ENCODE results near the gene DCAF4.
A peak's percentile ranks its signal among the peaks of the same experiment; 100 is the strongest.
"Not testable (repeated sequence)": the region's sequence is repeated elsewhere in the genome, so short reads cannot be mapped to it uniquely, and the experiment has no call there.

DCAF4 gene

DNA sequence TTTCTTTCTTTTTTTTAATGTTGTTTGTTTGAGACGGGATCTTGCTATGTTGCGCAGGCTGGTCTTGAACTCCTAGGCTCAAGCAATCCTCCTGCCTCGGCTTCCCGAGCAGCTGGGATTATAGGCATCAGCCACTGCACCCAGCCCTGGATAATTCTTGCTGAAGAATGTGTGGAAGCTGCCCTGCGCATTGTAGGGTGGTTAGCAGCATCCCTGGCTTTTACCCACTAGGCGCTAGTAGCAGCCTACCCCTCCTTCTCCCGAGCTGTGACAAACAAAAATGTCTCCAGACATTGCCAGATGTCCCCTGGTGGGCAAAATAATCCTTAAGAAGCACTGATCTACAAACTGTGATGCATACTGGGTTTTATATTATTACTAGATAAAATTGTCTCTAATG lies 6.6 kb downstream of the DCAF4 start:
- DNase-seq (ENCODE audit: low read depth) = no peak

DNA sequence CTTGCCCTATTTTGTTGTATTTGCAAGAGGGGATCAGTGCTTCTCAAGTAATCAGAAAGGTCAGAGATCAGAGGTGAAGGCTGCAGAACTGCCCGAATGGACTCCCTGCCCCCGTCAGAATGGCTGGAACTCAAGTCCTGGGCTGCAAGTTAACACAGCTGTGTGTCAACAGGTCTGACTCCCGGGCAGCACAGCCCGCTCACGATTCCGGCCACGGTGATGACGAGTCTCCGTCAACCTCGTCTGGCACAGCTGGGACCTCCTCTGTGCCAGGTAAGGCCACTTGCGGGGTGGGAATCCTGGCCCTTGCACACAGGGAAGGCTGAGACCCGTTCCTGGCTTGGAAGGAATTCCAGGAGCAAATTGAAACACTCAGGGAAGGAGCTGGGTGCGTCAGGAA lies 13.4 kb downstream of the DCAF4 start:
- no peak for DNase-seq (ENCODE audit: low read depth)

DNA sequence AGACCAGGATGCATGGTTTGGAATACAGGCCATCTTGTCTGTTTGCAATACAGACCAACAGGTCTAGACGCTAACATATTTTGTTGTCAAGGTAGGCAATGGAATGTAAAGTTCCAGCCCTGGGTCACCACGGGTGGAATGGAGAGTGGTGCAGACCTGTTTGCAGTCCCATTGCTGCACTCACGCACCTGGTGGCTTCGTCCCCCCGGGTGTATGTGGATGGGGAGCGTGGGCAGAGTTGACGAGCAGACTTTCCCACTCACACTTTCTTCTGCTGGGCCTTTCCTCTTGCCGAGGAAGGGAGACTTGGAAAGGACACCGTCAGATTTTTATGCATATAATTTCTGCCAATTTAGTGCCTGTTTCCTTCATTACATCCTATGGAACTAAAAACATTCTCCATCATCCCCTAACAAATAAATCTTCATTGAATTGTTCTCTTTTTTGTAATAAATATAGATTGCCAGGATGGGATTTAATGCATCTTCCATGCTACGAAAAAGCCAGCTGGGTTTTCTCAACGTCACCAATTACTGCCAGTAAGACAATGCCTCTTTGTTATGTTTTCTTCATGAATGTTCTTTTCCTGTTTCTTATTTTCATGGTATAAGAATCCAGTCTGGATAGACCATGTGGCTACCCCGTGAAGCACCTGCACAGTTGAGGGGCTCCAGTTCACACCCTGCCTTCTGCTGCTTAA lies 15.2 kb downstream of the DCAF4 start:
- no peak for DNase-seq (ENCODE audit: low read depth)

DNA sequence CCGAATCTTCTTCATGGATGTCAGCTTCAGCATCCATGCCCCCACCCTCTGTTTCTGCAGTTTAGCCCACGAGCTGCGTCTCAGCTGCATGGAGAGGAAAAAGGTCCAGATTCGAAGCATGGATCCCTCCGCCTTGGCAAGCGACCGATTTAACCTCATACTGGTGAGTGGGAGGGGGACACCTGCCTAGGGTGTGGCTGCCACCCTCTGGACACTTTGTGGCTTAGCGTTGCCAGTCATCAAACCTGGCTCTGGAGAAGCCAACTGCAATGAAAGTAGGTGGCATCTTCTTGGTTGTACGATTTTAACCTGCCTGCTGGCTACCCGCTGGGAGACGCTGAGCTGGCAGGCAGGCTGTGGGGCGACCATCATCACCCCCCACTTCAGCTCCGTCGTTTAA lies 16.7 kb downstream of the DCAF4 start:
- no peak for DNase-seq (ENCODE audit: low read depth)

DNA sequence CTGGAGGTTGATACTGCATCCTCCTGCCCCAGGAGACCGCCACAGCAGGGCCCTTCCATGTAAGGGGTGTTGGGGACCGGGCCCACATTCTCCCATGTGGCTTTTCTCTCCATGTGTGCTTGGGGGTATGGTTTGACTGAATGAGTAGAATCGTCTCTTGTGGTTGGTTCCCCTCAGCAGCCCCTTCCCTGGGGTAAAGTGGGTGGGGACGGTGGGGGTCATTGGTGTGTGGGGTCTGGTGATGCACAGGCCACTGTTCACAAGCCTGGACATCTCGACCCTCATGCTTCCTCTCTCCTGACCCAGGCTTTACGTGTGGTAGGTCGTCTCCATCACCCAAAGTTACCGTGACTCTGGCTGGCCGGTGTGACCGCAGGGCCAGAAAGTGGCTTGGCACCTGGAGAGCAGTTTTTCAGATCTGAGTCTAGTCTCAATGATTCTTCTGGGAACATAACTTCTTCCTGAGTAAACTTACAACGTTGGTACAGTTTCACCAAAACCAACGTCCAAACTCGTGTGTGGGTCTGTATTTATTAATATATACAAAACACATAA lies 17.7 kb downstream of the DCAF4 start:
- no peak for DNase-seq (ENCODE audit: low read depth)

- no peak for DNase-seq (ENCODE audit: low read depth)
Measured at GRCh38 chr14:72945356-72946027, 19.2 kb downstream of the DCAF4 start.

DNA sequence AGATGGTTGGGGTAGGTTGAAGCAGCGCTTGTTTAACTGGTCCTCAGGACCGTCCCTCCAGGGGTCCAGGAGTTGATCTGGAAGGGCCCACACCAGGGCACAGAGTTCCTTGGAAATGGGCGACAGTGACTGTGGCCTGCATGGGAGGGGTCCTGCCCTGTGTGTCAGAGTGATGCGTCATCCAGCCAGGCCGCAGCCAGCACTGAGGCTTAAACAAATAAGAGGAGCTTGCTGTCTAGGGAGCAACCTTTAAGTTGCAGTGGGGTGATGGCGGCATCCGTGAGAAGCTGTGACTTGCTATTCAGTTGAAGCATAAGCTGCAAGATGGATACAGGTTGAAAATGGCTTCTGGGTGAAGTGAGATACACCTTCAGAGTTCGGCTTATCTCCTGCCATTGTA lies 20.2 kb downstream of the DCAF4 start:
- DNase-seq (ENCODE audit: low read depth) = no peak

GRCh38 chr14:72947366-72948160 lies 21.3 kb downstream of the DCAF4 start:
- no peak for DNase-seq (ENCODE audit: low read depth)

DNA sequence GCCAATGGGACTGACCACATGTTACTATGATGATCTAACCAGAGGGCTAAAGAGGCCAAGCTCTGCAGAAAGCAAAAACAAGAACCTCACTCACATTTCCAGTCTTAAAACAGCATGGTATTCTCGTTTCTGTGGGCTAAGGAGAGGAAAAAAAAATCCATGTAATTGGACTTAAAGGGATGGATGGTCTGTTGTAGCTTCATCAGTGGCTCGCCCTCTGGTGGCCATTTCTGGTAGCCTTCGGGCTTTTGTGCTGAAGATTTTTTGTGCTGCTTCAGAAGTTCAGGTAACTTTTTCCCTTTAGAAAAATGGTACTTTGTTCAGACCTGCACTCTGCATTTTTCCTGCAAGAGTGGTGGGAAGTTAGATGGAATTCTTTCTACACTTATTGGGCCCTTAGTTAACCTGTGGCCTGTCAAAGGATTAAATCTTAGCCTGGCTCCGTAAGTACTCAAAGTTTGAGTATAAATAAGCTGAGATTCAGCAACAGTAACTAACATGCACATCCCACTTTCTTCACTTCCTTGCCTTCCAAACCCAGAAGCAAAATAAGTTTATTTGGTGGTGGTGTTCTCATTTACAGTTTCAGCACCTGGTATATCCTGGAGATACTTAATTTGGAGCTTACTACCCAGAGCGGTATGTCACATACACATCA lies 22.3 kb downstream of the DCAF4 start:
- DNase-seq (ENCODE audit: low read depth) = no peak

DNA sequence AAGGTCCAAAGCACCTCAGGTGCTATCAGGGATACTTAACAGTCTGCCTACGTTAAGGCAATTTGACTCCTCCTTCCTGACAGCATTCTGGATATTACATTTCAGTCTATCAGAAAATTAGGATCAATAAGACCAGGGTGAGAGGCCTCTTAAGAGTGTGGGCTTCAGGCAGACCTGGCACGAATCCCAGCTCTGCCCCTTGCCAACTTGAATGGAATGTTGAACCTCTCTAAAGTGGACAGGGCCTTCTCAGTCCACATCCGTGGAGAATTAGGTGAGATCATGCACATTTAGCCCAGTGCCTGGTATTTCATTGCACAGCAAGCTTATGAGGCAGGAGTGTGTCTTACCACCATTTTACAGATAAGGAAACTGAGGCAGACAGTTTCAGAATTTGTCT lies 25.9 kb downstream of the DCAF4 start:
- no peak for DNase-seq (ENCODE audit: low read depth)

DNA sequence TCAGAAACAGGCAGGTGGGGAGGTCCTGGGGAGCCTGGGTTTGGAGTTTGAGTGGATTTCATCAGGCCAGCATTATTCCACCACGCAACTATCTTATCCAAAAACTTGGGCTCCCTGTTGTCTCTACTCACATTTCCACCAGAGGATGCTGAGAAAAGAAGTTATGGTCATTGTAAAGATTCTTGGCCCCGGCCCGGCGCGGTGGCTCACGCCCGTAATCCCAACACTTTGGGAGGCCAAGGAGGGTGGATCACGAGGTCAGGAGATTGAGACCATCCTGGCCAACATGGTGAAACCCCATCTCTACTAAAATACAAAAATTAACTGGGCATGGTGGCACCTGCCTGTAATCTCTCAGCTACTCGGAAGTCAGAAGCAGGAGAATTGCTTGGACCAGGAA lies 30.5 kb downstream of the DCAF4 start:
- not testable (repeated sequence) for DNase-seq (ENCODE audit: low read depth)

- no peak for DNase-seq (ENCODE audit: low read depth)
Measured at GRCh38 chr14:72957213-72957612, 30.9 kb downstream of the DCAF4 start.

DNA sequence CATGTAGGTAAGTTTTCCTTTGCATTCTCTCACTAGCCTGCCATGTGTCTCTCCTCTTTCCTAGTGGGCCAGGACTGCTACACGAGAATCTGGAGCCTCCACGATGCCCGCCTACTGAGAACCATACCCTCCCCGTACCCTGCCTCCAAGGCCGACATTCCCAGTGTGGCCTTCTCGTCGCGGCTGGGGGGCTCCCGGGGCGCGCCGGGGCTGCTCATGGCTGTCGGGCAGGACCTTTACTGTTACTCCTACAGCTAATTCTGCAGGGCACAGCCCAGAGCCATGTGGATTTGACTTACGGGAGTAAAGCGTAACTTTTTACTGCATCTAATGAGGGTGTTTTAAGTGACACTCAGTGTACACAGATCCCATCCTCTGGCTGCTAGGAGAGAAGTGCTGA lies 32.3 kb downstream of the DCAF4 start:
- no peak for DNase-seq (ENCODE audit: low read depth)

GRCh38 chr14:72961016-72961415 lies 34.8 kb downstream of the DCAF4 start:
- DNase-seq (ENCODE audit: low read depth) = not testable (repeated sequence)

- DNase-seq (ENCODE audit: low read depth) = no peak
Measured at GRCh38 chr14:72961579-72962335, 35.5 kb downstream of the DCAF4 start.

DNA sequence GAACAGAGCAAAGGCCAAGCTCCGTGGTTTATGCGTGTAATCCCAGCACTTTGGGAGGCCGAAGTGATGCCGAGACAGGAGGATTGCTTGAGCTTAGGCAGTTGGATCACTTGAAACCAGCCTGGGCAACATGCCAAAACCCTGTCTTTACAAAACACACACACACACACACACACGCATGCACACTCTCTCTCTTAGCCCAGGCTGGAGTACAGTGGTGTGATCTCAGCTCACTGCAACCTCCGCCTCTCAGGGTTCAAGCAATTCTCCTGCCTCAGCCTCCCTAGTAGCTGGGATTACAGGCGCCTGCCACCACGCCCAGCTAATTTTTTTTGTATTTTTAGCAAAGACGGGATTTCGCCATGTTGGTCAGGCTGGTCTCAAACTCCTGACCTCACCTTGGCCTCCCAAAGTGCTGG lies 36.1 kb downstream of the DCAF4 start:
- not testable (repeated sequence) for DNase-seq (ENCODE audit: low read depth)

DNA sequence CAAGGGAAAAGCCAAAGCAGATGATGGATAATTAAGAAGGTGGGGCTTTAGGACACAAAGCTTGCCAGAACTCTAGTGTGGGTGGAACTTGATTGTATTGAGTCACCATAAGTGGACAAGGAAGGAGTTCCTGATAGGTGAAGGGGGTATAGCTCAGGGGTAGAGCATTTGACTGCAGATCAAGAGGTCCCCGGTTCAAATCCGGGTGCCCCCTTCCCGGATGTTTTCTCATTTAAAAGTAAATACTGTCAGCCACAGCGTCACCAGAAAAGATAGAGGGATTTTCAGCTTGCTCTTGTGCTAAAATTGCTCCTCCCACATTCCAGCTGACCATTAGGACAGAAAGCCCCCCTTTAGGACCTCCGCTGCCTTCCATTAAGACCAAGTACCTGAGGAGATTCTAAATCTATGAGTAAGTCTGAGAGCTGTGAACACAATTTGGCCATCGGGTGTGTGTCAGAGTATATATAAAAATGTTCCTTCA lies 36.6 kb downstream of the DCAF4 start:
- peak; percentile 76 for DNase-seq (ENCODE audit: low read depth)

DNA sequence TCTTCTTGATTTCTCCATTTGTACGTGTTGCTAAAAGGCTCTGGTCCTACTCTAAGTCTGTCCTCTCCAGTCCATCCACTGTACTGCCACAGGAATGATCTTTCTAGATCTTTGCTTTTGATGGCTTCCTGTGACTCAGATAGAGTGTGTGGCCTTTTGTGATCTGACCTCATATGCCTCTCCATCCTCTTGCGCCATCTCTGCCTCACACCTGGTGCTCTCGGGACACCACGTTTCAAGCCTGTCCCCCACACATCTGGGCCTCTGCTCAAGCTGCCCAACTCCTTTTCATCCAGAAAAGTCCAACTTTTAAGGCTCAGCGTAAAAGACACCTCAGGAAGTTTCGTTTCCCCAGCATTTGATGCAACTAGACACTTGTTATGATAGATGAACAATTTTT lies 39.0 kb downstream of the DCAF4 start:
- DNase-seq (ENCODE audit: low read depth) = no peak

GRCh38 chr14:72966038-72966437 lies 39.8 kb downstream of the DCAF4 start:
- no peak for DNase-seq (ENCODE audit: low read depth)

DNA sequence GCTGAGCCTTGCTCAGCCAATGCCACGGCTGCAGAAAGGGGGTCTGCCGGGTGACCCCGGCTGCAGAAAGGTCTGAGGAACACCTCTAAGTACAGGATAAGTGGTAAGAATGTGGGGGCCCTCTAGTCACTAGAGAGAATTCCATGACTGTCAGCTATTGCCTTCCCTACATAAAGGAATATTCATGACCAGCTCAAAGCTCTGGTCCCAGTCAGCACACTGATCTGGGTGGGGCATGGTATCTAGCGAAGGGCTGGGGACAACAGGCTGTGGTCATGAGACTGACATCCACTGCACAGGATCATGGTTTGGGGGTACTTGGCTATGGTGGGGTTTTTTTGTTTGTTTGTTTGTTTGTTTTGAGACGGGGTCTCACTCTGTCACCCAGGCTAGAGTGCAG lies 42.1 kb downstream of the DCAF4 start:
- DNase-seq (ENCODE audit: low read depth) = no peak

DNA sequence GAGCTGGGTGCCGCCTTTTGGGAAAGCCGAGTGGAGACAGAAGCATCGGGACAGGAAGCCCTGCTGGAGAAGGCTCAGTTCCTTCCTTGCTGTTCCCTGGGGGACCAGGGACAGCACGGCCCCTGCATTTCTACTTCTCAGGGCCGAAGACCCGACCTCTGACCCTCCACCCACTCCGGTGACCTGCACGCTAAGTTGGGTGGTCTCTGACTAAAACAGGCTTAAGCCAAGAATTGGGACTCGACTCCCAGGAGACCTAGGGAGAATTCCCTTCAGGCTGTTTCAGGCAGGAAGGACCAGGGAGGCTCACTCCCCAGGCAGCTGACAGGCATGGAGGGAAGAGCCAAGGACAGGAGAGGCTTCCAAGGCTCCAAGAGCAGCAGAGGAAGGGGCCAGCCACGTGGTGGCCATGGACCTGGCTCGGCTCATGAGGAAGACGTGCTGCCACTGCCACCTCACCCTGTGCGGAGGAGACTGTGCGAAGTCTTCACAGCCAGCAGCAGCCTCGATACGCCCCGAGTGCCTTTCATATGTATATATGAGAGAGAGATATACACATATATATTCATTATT lies 43.9 kb downstream of the DCAF4 start:
- no peak for DNase-seq (ENCODE audit: low read depth)

Data from HS-5 (cell line).